Measurements from ENCODE around the gene MYO10.
A peak's percentile ranks its signal among the peaks of the same experiment; 100 is the strongest.

The MYO10 gene

GRCh38 chr5:16791036-16791705 lies 144.9 kb downstream of the MYO10 start:
- H3K36me3 Mint-ChIP-seq: no peaks in the 10 kb centered on the region
- no peaks in the 10 kb centered on the region for H3K27me3 Mint-ChIP-seq
- peaks cover 11% of the 10 kb centered on the region for H3K4me1 Mint-ChIP-seq
- H3K27ac Mint-ChIP-seq: no peak overlapping the region
- no peaks in the 10 kb centered on the region for H3K9me3 Mint-ChIP-seq
- H3K4me3 Mint-ChIP-seq: peak overlapping the region; percentile 16

DNA sequence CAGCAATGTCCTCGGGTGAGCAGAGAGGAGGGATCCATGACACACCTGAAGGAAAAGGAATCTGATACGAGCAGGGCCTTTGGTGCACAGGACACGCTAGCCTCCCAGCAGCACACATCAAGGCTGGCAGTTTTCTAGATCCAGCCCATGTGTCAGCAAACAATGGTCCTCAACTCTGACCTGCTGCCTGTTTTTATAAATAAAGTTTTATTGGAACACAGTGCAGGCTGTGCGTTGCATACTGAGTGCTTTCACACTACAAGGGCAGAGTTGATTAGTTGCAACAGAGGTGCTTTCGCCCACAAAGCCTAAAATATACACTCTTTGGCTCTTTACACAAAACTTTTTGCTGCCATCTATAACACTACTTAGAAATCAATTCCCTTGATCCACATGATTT lies 147.1 kb downstream of the MYO10 start:
- no peak overlapping the region for H3K27ac Mint-ChIP-seq
- no peak overlapping the region for H3K4me3 Mint-ChIP-seq
- H3K27me3 Mint-ChIP-seq: no peaks in the 10 kb centered on the region
- H3K4me1 Mint-ChIP-seq: peaks cover 15% of the 10 kb centered on the region
- H3K9me3 Mint-ChIP-seq: no peaks in the 10 kb centered on the region
- no peaks in the 10 kb centered on the region for H3K36me3 Mint-ChIP-seq

DNA sequence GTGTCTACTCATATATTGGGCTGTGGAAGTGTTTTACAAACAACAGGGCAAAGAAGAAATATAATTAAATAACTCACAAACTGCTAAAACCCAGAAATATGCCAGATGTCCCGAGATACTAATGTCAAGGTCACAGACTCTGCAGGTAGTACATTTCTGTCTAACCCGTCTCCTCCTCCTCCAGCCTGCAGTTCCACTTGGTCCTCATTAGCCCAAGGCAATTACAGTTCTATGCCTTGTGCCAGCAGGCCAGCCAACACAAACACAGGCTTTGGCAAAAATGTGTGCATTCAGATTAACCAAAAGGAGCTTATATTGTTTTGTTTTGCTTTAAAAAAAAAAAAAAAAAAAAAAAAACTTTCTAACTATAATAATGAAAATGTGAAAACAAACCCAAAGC lies 148.8 kb downstream of the MYO10 start:
- Mint-ChIP-seq H3K27me3 (no peaks in the 10 kb centered on the region), H3K27ac (no peak overlapping the region), H3K4me3 (no peak overlapping the region), H3K9me3 (no peaks in the 10 kb centered on the region), H3K36me3 (no peaks in the 10 kb centered on the region), H3K4me1 (peaks cover 15% of the 10 kb centered on the region)

DNA sequence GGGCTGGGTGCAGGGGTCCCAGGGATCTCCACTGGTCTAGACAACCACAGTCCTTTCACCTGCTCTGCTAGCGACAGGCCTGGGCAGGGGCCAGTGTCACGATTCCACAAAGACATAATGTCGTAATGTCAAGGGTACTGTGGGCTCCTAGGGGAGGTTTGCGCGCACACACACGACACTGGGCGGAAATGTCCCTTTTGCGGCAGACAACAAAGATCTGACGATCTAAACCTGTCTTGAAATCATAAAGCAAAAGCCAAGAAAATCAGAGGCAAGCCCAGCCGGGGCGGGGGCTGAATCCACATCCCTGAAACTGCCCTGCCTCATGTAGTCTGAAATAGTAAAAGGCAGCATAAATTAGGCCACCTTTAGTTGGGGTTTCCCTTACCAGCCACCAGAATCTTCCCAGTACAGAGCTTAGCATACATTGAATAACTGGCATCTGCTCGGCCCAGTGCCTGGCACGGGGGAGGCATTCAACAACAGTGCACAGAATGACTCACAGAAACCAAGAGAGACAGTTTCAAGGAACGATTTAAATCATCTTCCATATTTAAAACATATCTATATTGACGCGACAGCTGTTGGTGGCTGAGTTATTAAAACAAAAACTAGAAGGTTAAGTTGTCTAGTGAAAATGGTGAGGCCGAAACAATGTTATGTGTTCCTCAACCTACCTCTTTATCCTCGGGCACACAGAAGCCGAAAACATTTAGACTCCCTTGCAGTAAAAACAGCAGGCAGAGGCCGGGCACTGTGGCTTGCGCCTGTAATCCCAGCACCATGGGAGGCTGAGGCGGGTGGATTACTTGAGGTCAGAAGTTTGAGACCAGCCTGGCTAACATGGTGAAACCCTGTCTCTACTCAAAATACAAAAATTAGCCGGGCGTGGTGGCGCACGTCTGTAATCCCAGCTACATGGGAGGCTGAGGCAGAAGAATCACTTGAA lies 151.0 kb downstream of the MYO10 start:
- H3K9me3 Mint-ChIP-seq: no peaks in the 10 kb centered on the region
- peaks cover 4% of the 10 kb centered on the region for H3K4me1 Mint-ChIP-seq
- no peak overlapping the region for H3K4me3 Mint-ChIP-seq
- no peak overlapping the region for H3K27ac Mint-ChIP-seq
- no peaks in the 10 kb centered on the region for H3K36me3 Mint-ChIP-seq
- no peaks in the 10 kb centered on the region for H3K27me3 Mint-ChIP-seq

DNA sequence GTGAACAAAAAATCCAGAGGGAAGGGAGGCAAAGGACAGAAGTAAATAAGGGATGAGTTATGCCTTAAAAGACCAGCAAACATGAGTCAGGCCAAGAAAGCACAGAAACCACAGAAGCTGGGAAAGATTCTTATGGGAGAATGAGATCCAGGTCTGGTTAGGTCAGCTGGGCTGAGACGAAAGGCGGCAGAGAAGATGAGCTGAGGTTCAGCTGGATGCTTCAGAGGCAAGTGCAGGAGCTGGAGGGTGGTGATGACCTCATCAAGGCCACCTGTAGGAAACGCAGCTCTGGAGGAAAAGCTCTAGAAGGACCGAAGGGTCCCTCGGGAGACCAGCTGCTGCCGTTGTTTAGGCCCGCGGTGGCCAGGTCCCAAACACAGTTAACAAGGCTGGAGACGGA lies 152.0 kb downstream of the MYO10 start:
- Mint-ChIP-seq H3K27me3 (no peaks in the 10 kb centered on the region), H3K4me3 (no peak overlapping the region), H3K9me3 (no peaks in the 10 kb centered on the region), H3K27ac (no peak overlapping the region), H3K4me1 (peaks cover 4% of the 10 kb centered on the region), H3K36me3 (no peaks in the 10 kb centered on the region)

DNA sequence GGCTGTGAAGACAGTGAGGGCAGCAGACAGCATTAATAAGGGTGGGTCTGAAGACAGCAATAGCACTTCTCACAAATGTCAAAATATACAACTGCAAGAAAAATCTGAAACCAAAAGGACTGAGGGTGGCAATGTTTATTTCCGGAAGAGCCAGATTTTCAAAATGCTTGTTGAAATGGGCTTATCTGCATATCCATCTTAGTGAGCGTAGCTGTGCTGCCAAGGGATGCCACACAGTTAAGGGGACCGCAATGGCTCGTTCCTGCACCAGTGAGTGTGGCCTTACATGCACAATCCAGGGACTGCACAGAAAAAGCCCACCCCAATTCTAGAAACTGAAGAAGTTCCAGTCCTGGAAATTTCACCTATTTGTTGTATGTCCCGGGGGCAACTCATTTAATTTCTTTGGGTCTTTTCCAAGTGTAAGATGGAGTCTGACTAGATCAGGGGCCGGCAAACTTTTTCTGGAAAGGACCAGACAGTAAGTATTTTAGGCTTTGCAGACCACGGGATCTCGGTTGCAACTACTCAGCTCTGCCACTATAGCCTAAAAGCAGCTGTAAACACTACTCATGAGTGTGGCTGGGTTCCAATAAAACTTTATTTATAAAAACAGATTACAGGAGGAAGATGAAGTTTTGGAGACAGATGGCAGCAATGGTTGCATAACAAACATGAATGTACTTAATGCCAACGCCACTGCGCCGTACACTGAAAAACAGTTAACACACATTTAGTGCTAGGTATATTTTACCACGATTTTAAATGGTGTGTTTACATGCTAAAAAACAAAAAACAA lies 154.1 kb downstream of the MYO10 start:
- no peaks in the 10 kb centered on the region for H3K27me3 Mint-ChIP-seq
- no peaks in the 10 kb centered on the region for H3K9me3 Mint-ChIP-seq
- H3K36me3 Mint-ChIP-seq: no peaks in the 10 kb centered on the region
- no peak overlapping the region for H3K27ac Mint-ChIP-seq
- no peak overlapping the region for H3K4me3 Mint-ChIP-seq
- H3K4me1 Mint-ChIP-seq: peaks cover 4% of the 10 kb centered on the region

- H3K9me3 Mint-ChIP-seq: no peaks in the 10 kb centered on the region
- H3K4me1 Mint-ChIP-seq: peaks cover 4% of the 10 kb centered on the region
- H3K27me3 Mint-ChIP-seq: no peaks in the 10 kb centered on the region
- no peak overlapping the region for H3K4me3 Mint-ChIP-seq
- H3K27ac Mint-ChIP-seq: no peak overlapping the region
- no peaks in the 10 kb centered on the region for H3K36me3 Mint-ChIP-seq
These were observed 155.8 kb downstream of the MYO10 start for GRCh38 chr5:16780325-16780724.

GRCh38 chr5:16777432-16777831 lies 158.7 kb downstream of the MYO10 start:
- Mint-ChIP-seq H3K9me3 (no peaks in the 10 kb centered on the region), H3K4me3 (no peak overlapping the region), H3K27me3 (no peaks in the 10 kb centered on the region), H3K36me3 (no peaks in the 10 kb centered on the region), H3K4me1 (no peaks in the 10 kb centered on the region), H3K27ac (no peak overlapping the region)

DNA sequence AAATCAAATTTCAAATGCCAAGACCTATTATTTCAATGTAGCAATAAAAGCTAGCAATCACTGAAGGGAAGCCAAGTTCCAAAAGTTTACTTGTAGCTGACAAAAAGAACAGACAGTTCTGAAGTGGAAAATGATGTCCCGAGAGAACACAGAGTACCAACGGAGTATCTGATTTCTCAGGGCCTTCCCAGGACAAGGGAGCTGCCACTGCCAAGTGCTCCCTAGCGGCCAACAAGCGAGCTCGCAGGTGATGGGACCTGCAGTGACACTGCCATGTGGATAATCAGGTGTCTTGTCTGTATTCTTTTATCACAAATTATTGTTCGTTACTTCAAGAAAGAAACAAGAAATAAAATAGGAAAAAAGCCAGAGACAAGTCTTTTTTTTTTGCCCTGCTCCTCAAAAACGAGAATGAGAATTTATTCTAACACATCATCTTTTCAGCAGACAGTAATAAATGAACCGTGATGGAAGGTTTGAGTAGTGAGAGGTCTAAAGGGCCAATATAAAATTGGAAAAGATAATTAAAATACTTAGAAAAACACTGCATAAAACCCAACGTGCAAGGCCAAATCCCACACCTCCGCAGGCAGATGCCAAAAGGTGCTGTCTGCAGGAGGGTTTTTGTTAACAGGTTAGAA lies 159.4 kb downstream of the MYO10 start:
- no peaks in the 10 kb centered on the region for H3K4me1 Mint-ChIP-seq
- H3K27me3 Mint-ChIP-seq: no peaks in the 10 kb centered on the region
- no peaks in the 10 kb centered on the region for H3K9me3 Mint-ChIP-seq
- H3K36me3 Mint-ChIP-seq: no peaks in the 10 kb centered on the region
- H3K4me3 Mint-ChIP-seq: no peak overlapping the region
- H3K27ac Mint-ChIP-seq: no peak overlapping the region

- no peaks in the 10 kb centered on the region for H3K27me3 Mint-ChIP-seq
- no peak overlapping the region for H3K4me3 Mint-ChIP-seq
- H3K27ac Mint-ChIP-seq: no peak overlapping the region
- no peaks in the 10 kb centered on the region for H3K9me3 Mint-ChIP-seq
- no peaks in the 10 kb centered on the region for H3K36me3 Mint-ChIP-seq
- H3K4me1 Mint-ChIP-seq: no peaks in the 10 kb centered on the region
These were observed 161.3 kb downstream of the MYO10 start for GRCh38 chr5:16774806-16775205.

GRCh38 chr5:16773991-16774390 lies 162.1 kb downstream of the MYO10 start:
- H3K9me3 Mint-ChIP-seq: no peaks in the 10 kb centered on the region
- no peak overlapping the region for H3K27ac Mint-ChIP-seq
- H3K4me1 Mint-ChIP-seq: no peaks in the 10 kb centered on the region
- H3K4me3 Mint-ChIP-seq: no peak overlapping the region
- H3K36me3 Mint-ChIP-seq: no peaks in the 10 kb centered on the region
- H3K27me3 Mint-ChIP-seq: no peaks in the 10 kb centered on the region

DNA sequence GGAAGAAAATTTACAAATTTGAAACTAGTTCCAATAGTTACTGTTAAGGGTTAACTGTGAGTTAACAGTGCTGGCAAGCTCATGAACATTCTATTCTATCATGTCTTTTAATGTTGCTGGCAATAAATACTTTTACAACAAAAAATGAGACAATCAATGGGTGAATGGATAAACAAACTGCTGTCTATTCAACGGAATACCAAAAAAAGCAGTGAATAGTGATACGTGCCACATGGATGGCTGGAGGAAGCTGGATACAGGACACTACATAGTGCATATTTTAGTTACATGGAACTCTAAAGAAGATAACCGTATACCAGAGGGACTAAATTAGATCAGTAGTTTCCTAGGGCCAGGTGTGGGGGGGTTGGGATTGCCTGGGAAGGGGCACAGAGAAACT lies 163.5 kb downstream of the MYO10 start:
- no peaks in the 10 kb centered on the region for H3K27me3 Mint-ChIP-seq
- no peak overlapping the region for H3K27ac Mint-ChIP-seq
- H3K36me3 Mint-ChIP-seq: no peaks in the 10 kb centered on the region
- H3K4me3 Mint-ChIP-seq: no peak overlapping the region
- H3K4me1 Mint-ChIP-seq: no peaks in the 10 kb centered on the region
- no peaks in the 10 kb centered on the region for H3K9me3 Mint-ChIP-seq

DNA sequence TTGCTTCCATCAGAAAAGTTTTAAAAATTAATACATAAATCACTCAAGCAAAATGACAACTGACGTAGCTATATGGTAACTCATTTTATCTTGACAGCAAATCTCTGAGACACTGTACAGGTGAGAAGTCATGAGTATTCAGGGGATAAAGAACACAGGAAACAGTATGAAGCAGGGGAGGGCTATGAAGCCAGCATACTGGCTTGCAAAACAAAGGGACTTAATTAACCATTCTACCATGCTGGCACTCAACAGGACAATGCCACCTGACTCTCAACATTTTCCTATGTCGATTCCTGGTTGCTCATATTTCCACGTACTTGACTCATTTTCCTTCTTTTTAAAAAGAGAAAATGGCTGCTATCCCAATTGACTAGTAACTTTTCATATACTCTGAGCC lies 167.9 kb downstream of the MYO10 start:
- Mint-ChIP-seq H3K9me3 (no peaks in the 10 kb centered on the region), H3K27me3 (no peaks in the 10 kb centered on the region), H3K36me3 (no peaks in the 10 kb centered on the region), H3K4me1 (no peaks in the 10 kb centered on the region), H3K27ac (no peak overlapping the region), H3K4me3 (no peak overlapping the region)

- Mint-ChIP-seq H3K9me3 (no peaks in the 10 kb centered on the region), H3K4me3 (no peak overlapping the region), H3K27me3 (no peaks in the 10 kb centered on the region), H3K36me3 (no peaks in the 10 kb centered on the region), H3K27ac (no peak overlapping the region), H3K4me1 (peaks cover 8% of the 10 kb centered on the region)
These were observed 172.9 kb downstream of the MYO10 start for GRCh38 chr5:16763211-16763610.

DNA sequence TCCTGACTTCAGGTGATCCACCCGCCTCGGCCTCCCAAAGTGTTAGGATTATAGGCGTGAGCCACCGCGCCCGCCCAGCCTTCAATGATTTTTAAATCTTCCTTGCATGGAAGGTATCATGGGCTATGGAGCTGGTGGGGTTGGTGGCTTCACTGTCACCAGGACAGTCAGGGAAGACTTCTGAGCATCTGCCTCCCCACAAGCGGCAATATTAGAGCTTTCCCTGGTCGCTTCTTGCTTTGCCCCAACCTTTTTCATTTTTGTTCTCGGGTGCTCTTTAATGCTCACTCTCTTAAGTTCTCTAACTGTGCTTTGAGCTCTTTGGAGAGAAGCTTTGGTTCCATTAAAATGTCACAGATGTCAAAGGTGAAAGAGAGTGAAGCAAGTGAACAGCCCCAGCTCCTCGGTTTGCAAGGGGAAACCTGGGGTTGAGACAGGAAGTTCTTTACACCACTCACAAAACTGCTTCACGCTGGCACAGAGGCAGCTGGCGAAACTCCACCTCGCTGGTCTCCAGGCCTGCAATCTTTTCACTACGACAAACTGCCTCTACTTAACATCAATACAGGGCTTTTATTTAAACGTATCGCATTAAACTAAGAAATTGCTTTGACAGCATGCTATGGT lies 176.8 kb downstream of the MYO10 start:
- Mint-ChIP-seq H3K4me3 (no peak overlapping the region), H3K27ac (peak overlapping the region; percentile 51), H3K9me3 (no peaks in the 10 kb centered on the region), H3K36me3 (no peaks in the 10 kb centered on the region), H3K27me3 (no peaks in the 10 kb centered on the region), H3K4me1 (peaks cover 8% of the 10 kb centered on the region)
